ENCODE data around the gene ZNF836.

Gene ZNF836

DNA sequence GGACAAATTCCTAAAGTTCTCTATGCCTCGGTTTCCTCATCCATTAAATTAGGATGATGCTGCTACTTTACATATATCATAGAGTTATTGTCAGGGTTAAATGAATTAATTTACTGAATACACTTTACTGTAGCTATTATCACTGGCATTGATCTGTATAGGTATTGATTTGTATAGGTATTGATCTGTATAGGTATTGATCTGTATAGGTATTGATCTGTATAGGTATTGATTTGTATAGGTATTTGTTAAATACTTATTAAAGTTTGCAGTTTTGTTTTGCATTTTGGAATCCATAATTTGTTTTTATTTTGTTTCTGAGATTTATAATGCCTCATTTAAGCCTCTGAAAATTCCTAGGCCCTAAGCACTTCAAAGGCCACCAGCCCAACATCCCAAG is 16.0 kb upstream of the ZNF836 start:
- no peak for DNase-seq

DNA sequence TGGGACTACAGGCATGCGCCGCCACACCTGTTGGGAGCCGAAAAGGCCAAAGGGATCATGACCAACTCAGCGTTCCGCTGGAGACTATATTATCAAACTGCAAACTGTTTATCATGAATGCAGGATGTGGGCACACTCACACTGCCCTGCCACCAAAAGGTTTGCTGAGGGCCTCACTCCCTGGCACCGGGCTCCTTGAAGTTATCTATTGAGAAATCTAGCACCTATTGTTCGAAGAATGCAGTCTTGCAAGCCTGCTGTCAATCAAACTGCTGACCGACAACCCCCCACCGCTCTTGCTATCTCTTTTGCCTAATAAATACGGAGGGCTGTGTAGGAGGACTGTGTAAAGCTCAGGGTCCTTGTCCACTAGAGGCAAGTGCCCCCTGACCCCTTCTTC is 5.2 kb upstream of the ZNF836 start:
- no peak for DNase-seq

DNA sequence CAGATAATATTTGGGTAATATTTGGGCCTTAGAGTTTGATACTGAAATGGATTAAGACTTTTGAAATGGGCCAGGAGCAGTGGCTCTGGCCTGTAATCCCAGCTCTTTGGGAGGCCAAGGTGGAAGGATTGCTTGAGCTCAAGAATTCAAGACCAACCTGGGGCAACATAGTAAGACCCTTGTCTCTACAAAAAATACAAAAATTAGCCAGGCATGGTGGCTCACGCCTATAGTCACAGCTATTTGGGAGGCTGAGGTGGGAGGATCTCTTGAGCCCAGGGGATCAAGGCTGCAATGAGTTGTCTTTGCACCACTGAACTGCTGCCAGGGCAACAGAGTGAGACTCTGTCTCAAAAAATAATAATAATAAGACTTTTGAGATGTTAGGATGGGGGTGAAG is 926 bp upstream of the ZNF836 start:
- DNase-seq, result no peak

DNA sequence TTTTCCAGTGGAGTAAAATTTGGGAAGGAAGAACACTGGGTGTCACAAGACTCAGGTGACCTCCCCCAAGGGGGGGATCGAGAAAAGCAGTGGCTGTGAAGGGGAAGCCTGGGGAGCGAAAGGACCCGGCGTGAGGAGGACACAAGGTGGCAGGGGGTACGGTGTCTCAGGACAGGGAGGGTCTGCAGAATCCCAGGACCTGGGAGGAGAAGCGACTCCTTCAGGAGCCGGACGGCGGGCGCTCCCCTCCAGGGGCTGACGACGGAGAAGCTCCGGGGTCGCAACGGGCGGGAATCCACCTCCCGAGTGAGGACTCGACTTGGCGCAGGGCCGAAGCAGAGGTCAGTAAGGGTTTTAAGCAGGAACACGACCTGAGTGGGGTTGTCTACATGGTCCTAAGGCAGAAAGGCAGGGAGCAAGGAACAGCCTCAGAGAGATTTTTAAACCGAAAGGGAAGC is 529 bp downstream of the ZNF836 start:
- no peak for DNase-seq

DNA sequence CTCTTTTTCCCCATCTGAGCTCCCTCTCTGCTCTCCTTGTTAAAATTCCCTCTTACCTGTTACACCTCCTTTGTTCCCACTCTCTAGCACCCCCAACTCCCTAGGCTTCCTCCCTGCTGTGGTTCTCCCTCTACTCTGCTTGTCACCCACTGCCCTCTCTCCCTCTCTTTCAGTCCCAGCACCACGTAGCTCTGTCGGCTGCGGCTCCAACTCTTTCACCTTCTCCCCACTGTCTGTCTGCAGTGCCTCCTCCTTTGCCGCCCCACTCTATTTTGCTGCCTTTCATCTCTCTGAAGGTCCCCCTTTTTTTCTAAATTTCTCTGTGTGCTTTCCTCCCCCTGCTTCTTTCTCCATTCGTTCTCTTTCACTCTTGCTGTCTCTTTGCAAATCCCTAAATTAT is 1.1 kb downstream of the ZNF836 start:
- no peak for DNase-seq

DNA sequence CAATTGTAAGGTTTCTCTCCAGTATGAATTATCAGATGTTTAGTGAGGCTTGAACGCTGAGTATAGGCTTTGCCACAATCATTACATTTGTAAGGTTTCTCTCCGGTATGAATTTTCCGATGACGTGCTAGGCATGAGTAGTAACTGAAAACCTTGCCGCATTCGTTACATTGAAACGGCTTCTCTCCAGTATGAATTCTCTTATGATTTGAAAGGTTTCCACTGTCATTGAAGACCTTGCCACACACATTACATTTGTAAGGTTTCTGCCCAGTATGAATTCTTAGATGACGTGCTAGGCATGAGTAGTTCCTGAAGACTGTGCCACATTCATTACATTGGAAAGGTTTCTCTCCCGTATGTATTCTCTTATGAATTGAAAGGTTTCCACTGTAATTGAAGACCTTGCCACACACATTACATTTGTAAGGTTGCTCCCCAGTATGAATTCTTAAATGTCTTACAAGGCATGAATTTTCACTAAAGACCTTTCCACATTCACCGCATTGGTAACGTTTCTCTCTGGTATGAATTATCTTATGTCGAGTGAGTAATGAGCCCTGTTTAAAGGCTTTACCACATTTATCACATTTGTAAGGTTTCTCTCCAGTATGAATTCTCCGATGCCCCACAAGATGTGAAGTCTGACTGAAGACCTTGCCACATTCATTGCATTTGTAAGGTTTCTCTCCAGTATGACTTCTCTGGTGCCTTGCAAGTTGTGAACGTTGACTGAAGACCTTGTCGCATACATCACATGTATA is 15.6 kb downstream of the ZNF836 start:
- DNase-seq, result no peak

DNA sequence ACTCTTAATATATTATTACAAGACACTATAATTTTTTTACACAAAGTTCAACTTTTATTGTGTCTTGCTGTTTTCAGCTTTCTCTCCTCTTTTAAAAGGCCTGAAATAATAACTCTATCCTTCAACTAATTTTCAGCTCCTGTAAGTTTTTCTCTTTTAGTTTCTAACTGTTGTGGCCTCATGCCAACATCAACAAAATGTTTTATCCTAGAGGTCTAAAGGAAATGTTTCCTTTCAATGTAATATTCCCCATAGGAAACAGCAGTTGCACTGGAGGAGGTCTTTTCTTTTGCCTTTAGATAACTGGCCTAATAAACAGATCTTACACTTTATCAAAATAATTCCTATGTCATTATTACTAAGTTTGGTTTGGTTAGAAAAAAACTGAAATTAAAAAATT is 23.2 kb downstream of the ZNF836 start:
- DNase-seq, result no peak

DNA sequence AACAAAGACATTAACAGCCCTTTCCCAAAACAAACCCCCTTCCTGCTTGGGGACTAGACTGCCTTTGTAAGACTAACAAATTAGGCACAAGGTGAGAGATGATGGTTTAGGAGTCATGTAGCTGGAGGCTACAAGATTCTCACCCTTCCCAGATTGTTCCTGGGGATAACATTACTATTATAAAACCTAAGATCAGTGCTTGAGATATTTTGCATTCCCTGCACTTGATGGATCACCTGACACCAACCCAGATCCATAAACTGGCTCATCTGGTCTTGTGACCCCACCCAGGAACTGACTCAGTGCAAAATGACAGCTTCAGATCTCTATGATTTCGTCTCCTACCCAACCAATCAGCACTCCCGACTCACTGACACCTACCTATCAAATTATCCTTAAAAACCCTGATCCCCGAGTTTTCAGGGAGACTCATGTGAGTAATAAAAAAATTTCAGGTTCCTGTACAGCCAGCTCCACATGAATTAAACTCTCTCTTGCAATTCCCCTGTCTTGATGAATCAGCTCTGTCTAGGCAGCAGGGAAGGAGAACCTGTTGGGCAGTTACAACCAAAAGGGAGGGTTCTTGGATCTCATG is 29.3 kb downstream of the ZNF836 start:
- no peak for DNase-seq

DNA sequence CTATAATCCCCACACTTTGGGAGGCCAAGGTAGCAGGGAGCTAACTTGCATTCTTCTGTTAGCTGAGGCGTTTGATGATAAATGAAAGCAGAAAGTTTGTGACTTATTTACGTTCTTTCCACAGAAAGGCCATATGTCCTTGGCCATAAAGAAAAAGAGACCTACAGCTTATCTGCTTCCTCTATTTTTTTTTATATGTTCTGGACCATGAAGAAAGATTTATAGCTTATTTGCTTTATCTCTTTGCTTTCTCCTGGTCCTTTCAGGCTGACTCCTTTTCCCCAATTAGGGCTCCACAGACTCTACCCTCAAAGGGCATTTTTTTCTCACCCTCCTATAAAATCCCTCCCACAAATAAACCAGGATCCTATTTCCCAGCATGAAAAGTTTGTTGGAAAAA is 30.2 kb downstream of the ZNF836 start:
- no peak for DNase-seq

DNA sequence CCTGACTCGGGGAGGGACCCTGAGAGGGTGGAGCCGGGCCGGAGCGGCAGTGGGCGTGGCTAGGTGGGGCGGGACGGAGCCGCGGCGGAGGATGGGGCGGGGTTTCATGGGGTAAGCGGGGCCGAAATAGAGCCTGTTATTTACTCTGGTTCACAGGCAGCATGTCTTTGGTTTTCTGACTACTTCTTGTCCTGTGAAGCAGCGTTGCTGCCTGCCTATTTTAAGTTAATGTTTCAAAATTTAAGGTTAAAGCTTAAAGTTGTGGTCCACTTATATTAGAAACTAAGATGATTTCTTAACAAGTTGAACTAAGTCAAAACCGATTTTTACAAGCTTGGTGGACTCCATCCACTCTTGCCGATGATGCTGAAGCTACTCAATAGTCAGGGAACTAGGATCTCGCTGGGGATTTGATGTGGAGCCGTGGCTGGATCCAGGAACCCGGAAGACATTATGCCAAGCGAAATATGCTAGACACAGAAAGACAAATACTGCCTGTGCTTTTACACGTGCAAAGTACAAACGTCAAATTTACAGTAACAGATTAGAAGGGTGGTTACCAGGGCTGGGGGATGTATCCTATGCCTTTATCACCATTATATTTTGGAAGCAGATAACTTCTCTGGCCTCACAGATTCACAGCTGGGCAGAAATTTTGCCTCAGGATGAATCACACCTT is 31.2 kb downstream of the ZNF836 start:
- no peak for DNase-seq

DNA sequence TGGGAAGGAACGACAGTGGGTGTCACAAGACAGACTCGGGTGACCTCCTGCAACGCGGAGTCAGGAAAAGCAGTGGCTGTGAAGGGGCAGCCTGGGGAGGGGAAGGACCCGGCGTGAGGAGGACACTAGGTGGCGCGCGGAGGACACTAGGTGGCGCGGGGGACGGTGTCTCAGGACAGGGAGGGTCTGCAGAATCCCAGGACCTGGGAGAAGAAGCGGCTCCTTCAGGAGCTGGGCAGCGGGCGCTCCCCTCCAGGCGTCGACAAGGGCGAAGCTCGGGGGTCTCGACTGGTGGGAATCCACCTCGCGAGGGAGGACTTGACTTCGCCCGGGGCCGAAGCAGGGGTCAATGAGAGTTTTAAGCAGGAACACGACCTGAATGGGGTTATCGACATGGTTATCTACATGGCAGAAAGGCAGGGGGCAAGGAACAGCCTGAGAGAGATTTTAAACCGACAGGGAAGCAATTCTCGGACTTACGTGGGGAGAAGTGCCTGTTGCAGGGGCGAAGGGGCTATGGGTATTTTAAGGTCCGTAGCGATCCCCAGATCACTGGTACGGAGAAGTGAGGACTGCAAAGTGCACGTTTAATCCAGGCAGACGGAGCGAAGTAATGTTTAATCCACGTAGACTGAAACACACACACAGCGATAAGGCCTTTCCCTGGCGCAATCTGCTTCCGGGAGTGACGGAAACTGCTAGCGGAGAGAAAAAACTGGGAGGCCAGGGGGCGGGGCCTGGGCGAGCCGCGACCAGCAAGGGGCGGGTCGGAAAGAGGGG is 32.0 kb downstream of the ZNF836 start, which contains the start of gene ZNF616:
TSS of gene ZNF616 (minus strand) at position 687 of the 780 bp plus-strand sequence. CDS start 9,426 bp downstream, outside the sequence.
- DNase-seq, result peak; percentile 81

DNA sequence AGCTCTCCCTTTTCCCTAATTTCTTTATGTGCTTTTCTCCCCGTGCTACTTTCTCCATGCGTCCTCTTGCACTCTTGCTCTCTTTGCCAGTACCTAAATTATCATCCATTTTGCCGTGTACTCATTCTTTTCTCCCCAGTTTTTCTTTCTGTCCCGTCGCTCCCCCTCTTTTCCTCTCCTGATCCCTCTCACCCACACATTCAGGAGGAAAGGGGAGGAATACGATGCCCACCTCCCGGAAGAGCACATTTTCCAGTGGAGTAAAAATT is 32.5 kb downstream of the ZNF836 start:
- peak; percentile 26 for DNase-seq

DNA sequence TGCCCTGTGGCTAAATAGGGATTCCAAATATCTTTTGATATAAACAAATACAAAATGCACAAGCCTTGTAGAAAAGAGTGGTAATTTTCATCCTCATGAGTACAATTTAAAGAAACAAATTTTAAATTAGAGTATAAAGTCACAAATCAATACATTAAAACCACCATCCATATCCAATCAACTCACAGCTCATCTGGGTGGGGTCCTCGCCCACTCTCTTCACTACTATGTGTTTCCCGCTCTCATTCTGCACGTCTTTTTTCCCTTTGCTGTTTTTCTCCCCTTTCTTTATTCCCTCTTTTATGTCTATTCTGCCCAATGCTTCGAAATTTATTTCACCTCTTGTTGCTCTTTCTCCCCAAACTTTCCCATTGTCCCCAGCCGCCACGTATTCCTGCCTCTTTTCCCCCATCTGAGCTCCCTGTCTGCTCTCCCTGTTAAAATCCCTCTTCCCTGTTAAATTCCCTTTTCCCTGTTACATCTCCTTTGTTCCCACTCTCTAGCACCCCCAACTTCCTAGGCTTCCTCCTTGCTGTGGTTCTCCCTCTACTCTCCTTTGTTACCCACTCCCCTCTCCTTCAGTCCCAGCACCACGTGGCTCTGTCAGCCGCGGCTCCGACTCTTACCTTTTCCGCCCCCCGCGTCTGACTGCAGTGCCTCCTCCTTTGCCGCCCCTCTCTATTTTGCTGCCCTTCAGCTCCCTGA is 33.0 kb downstream of the ZNF836 start:
- no peak for DNase-seq

DNA sequence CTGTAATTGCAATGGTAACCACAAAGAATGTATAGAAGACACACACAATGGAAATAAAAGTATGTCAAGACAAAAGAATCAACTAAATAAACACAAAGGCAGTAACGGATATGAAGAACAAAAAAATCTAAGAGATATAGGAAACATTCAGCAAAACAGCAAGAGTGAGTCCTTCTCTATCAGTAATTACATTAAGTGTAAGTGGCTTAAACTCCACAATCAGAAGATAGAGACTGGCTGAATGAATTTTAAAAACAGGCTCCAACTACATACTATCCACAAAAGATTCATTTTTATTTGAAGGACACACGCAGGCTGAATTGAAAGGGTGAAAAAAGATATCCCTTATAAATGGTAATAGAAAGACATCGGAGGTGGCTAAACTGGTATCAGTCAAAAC is 51.1 kb downstream of the ZNF836 start:
- DNase-seq, result no peak

DNA sequence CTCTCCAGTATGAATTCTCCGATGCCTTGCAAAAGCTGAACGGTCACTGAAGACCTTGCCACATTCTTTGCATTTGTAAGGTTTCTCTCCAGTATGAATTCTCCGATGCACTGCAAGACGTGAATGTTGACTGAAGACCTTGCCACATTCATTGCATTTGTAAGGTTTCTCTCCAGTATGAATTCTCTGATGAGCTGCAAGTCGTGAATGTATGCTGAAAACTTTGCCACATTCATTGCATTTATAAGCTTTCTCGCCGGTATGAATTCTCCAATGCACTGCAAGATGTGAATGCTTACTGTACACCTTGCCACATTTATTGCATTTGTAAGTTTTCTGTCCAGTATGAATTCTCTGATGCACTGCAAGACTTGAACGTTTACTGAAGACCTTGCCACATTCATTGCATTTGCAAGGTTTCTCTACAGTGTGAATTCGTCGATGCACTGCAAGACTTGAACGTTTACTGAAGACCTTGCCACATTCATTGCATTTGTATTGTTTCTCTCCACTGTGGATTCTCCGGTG is 55.8 kb downstream of the ZNF836 start:
- no peak for DNase-seq

DNA sequence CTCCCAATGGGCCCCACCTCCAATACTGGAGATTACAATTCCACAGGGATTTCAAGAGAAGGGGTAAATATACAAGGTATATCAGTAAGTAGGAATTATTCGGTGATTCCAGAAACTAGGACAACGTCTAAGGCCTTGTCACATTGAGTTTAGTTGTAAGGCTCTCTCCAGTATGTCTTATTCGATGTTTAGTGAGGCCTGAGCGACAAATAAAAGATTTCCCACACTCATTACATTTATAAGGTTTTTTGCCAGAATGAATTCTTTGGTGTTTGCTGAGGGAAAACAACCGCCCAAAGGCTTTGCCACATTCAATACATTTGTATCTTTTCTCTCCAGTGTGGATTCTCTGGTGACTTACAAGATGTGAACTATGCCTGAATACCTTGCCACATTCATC is 56.7 kb downstream of the ZNF836 start:
- no peak for DNase-seq

DNA sequence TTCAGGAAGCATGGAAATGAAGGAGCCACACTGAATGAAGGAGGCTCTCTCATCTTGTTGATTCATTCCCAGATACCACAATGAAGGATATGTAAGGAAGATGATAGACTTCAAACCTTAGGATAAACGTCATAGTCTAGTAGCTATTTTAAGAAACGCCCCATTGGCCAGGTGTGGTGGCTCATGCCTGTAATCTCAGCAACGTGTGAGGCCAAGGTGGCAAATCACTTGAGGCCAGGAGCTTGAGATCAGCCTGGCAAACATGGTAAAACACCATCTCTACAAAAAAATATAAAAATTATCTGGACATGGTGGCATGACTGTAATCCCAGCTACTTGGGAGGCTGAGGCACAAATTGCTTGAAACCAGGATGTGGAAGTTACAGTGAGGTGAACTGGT is 58.8 kb downstream of the ZNF836 start:
- DNase-seq, result no peak

DNA sequence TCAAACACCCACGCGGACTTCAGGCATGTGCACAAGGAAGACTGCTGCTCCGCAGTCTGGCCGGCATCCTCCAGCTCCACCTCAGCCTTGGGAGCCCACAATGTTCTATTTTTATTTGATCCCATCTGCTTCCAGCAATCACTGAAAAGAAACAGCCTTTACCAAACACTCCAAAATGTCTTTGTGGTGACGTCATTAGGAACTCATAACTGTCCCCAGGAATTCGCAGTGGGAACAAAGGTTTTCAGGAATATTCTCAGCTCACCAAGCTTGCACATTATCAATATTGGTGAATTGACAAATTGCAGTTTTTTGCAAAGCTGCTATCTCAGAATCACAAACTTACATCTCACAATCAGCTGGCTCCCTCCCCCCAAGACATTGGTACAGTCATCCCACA is 60.6 kb downstream of the ZNF836 start:
- DNase-seq, result no peak
